GM19397 (cell line): Measurements from ENCODE around the gene LPIN1.
"Not testable (repeated sequence)": the region's sequence is repeated elsewhere in the genome, so short reads cannot be mapped to it uniquely, and the experiment has no call there.

Experiments used
- ATAC-seq: cut with Tn5 transposase; IDR thresholded peaks from one replicate; pipeline ENCODE4 v1.9.1; 2021; ENCODE audit warnings: mild to moderate bottlenecking, moderate library complexity; ENCODE audit not compliant: unreplicated experiment

LPIN1 gene

DNA sequence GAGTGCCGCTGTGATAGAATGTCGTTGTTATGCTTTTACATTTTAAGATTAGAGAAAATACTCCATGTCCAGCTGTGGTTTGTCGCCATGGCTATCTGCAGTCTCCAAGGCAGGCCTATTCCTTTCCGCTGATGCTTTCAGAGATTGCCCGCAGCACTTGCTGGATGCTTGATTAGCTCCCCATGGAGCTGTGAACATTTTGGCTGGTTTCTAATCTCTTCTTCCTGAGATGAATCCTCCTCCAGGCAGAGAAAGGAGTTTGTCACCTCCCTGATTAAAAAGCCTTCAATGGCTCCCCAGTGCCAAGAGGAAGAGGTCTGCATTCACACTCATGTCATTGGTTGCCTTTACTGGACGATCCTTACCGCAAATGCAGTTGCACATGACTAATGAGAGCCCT lies 32.6 kb upstream of the LPIN1 start:
- no peak for ATAC-seq

DNA sequence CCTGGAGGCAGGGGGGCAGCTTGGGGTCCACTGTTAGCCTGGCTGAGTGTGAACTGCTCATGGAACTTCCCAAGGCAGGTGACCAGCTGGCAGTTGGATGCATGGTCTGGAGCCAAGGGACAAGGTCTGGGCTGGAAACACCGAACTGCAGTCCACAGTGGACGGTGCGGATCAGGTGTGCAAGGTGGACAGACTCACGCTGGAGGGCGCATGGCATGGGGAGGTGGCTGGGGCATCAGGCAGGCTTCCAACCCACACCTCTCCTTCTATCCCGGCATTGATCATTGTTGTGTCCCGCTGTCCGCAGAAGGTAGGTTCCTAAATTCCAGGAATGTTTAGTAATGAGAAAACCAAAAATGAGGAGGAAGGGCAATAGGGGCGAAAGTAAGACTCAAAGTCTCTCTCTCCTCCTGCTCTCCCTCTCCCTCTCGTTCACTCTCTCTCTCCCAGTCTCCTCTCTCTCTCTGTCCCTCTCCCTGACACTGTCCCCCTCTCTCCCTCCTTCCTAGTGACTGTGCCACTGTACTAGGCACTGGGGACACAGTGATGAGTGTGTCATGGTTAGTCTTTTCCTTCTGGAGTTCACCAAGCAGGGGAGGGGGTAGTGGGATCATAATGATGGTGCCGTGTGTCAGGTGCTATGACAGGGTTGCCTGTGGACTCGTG lies 30.3 kb upstream of the LPIN1 start:
- ATAC-seq: no peak

DNA sequence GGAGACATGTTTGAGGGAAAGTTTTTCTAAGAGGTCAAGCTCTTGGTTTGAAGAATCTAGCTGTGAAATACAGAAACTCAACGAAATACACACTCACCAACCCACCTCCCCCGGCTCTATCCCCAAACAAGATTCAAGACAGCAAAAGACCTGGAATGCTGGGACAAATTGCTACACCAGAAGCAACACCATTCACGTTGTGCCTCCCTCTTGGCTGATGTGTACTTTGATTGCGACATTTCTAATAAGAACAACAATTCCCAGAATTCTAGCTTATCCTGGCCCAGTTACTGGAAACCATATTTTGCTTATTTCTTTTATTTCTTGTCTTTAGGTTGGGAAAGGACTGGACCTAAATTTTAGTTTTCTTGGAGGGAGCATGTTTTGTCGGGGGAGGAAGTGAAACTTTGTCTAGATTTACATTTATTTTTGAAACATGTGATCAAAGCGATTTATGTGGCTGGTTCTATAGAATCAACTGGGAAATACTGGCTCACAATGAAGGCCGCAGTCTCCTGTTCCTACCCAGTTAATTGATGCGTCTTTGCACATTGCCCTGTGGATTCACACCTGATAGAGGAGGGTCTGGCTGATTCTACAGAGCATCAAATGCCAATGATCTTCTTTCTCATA lies 29.6 kb upstream of the LPIN1 start:
- no peak for ATAC-seq

DNA sequence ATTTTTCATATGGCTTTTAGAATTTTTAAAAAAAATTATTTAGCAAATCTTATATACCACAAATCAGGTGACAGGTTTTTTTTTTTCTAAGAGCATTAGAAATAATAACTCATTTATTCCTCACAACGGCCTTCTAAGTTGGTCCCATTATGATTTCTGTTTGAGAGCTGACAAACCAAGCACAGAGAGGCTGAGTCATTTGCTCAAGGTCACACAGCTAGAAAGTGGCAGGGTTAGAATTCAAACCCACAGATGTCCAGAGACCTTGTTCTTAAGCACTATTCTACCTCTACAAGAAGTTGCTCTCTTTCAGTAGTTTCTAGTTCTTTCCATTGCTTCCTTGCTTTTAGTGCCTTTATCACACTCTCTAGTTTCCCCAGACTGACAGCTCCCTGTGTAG lies 28.8 kb upstream of the LPIN1 start:
- ATAC-seq: no peak

DNA sequence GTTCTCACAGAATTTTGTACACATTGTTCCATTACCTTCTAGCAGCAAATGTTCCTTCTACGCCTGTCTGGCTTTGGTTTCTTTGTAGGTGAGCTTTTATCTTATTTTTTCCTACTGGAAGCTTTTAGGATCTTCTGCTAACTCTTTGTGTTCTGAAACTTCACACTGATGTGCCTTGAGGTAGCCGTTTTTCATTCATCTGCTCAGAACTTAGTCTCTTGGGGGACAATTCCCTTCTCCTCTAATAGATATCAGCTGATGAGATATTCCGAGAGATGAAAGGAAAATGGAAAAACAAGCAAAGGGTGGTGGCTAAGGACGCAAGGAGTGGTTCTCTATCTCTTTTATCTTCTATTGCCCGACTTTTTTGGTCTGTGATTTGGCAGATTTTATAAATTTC lies 27.8 kb upstream of the LPIN1 start:
- no peak for ATAC-seq

DNA sequence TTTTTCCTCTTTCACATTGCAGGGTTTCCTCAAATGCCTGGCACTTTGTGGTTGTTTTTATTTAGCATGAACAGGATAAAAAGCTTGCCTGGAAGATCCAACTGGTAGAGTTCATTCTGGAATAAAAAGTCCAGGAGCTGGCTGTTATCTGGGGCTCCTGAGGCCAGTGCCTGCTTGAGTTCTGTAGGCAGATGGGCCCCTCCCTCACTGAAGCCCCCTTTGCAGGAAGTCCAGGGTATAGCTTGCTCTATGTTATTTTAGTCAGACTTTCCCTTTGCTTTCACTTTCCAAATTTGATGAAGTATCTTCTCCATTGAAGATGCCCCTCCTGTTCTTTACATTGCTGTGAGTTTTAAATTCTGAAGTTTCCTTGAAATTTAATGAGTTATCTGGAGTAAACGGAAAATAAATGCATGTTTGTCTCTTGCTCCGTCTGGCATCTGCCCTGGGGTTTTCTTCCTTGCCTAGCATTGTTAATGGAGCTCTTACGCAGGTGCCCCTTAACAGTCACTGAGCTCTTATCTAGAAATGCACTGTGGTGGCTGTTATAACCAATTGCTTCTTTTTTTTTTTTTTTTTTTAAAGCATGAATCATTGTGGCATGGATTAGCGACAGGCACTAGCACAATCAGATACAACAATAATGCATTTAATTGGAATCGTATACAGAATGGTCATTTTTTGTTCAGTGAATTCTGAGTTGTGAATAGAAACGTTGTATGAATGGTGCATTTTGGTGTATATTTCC lies 27.0 kb upstream of the LPIN1 start:
- no peak for ATAC-seq

DNA sequence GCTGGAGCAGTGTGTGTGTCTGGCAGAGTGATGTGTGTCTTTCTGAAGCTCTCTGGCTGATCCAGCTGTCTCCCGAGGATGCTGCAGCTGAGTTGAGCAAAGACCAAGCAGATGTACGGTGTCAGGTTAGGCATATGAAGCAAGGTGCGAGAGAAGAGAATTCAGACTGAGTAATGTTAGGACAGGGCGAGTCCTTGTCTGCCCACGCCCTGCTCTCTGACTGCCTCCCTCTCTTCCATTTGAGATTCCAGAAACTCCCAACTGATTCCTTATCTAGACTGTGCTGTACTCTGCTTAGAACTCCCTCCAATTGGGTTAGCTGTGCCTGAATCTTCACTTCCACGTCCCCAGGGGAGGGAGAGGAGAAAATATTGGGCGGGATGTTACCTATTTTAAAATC lies 25.7 kb upstream of the LPIN1 start:
- no peak for ATAC-seq

DNA sequence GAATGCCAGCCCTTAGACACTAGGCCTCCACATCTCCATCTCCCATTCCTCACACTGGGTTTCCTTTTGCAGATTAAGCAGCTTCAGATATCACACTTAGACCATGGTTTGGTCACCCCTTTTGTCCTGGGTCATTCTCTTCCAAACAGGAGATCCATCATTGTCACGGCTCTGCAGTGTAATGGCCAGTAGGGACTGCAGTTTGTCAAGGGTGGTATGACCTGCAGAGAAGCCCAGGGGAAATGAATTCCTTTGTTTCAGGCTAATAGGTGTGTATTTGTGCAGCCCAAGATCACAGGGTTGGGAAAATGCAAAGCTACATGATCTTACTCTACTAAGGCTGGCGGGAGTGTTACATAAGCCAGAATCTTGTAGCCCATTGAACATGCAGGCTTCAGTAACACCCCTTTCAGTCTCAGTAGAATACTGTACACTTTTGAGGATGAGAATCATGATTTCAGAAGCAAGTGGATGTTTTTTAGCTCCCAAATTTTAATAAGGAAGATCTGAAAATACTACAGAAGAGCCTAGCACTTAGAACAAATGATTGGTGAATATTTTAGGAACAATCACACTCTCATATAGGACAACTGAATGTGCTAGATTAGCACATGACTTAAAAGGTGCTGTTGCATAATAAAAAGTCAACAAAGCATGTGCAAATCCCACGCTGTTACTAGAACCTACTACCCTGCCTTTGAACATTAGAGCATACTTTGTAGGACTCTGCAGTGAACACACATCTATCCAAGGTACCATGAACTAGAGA lies 24.0 kb upstream of the LPIN1 start:
- no peak for ATAC-seq

DNA sequence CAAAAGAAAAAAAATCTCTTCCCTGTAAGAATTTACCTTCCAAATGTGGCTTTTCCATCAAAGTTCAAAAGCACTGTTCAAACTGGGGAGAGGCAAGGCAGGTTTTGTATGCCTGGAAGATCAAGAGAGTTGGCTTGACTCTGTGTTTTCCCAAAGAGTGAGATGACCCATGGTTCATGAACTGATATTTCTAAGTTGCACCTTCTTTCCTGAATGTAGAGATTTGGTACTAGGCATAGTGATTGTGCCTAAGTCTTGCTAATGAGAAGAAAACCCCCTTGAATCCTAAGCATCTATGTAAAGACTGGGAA lies 23.4 kb upstream of the LPIN1 start:
- no peak for ATAC-seq

DNA sequence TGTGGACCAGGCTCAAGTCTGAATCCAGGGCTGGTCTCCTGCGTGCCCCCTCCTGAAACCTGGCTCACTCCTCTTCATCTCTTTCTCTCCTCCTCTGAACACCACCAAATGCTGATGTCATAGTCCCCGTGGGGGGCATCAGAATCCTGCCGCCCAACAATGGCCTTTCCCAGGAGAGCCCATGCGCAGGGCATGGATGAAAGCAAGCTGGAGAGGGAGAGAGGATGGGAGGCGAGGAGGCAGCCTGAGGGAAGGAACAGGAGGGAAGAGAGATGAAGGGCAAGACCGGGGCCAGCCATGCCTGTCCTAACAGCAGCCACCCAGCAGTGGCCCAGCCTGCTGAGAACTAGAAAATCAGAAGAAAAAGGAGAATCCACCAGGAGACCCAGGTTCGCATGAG lies 22.3 kb upstream of the LPIN1 start:
- ATAC-seq: no peak

DNA sequence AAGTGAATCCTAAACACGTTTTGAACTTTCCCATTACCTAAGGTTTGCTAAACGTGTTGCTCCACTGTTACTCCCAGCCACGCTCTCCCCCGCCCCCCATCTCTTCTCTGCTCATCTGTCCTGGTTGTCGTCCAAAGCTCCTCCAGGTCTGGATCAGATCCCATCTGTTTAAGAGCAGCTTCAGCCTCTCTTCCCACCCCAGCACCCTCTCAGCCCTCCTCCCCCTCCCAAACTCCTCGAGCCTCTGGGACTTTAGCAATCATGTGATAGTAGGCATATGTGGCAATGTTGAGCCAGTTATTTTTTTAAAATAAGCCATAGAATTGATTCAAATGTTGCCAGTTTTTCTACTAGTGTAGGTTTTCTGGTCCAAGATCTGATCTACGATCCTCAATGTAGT lies 20.0 kb upstream of the LPIN1 start:
- ATAC-seq: no peak

DNA sequence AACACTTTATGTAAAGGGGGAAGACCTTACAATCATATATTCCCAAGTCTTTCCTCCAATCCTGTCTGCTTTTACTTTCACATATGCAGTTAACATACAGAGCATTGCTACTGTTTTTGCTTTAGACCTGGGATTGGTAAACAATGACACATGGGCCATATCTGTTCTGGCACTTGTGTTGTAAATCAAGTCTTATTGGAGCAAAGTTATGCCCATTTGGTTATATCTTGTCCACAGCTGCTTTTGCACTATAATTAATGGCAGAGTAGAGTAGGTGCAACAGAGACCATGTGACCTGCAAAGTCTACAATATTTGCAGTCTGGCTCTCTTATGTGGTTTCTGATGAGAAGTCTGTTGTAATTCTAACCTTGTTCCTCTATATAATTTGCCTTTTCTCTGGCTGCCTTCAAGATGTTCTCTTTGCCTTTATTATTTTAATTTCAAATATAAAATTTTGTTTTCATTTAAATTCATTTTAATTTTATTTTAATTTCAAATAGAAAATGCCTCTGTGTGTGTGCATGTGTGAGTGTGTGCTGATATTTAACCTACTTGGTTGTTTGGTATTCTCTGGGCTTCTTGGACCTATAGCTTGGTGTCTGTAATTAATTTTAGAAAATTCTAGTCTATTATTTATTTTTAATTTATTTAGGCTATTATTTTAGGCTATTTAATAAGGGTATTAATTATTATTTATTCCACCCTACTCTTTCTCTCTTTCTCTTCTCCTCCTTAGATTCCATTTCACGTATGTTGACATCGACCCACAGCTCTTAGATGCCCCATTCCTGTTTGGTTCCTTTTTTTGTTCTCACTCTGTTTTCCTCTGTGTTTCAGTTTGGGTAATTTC lies 16.8 kb upstream of the LPIN1 start:
- no peak for ATAC-seq

DNA sequence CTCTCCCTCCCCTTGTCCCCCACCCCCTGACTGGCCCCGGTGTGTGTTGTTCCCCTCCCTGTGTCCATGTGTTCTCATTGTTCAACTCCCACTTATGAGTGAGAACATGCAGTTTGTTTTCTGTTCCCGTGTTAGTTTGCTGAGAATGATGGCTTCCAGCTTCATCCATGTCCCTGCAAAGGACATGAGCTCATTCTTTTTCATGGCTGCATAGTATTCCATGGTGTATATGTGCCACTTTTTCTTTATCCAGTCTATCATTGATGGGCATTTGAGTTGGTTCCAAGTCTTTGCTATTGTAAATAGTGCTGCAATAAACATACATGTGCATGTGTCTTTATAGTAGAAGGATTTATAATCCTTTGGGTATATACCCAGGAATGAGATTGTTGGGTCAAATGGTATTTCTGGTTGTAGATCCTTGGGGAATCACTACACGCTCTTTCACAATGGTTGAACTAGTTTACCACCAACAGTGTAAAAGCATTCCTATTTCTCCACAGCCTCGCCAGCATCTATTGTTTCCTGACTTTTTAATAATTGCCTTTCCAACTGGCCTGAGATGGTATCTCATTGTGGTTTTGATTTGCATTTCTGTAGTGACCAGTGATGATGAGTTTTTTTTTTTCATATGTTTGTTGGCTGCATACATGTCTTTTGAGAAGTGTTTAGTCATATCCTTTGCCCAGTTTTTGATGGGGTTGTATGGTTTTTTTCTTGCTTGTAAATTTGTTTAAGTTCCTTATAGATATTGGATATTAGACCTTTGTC lies 15.0 kb upstream of the LPIN1 start:
- not testable (repeated sequence) for ATAC-seq

DNA sequence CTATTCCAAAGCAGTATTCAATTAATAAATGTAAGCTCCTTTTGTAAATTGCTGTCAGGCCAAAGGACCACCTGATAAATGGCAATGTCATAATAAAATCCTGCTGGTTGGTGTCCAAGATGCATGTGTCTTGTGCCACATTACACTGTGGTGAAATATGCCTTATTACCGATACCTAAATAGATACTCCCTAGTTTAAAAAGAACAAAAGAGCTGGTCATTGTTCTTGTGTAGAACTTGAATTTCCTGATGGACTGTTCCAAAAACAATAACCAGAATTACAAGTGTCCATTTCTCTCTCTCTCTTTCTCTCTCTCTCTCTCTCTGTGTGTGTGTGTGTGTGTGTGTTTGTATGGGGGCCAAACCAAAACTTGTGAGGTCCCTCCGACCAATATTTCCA lies 13.8 kb upstream of the LPIN1 start:
- ATAC-seq: no peak

DNA sequence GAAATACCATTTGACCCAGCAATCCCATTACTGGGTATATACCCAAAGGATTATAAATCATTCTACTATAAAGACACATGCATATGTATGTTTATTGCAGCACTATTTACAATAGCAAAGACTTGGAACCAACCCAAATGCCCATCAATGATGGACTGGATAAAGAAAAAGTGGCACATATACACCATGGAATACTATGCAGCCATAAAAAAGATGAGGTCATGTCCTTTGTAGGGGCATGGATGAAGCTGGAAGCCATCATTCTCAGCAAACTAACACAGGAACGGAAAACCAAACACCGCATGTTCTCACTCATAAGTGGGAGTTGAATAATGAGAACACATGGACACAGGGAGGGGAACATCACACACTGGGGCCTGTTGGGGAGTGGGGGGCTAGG lies 8.6 kb upstream of the LPIN1 start:
- not testable (repeated sequence) for ATAC-seq

DNA sequence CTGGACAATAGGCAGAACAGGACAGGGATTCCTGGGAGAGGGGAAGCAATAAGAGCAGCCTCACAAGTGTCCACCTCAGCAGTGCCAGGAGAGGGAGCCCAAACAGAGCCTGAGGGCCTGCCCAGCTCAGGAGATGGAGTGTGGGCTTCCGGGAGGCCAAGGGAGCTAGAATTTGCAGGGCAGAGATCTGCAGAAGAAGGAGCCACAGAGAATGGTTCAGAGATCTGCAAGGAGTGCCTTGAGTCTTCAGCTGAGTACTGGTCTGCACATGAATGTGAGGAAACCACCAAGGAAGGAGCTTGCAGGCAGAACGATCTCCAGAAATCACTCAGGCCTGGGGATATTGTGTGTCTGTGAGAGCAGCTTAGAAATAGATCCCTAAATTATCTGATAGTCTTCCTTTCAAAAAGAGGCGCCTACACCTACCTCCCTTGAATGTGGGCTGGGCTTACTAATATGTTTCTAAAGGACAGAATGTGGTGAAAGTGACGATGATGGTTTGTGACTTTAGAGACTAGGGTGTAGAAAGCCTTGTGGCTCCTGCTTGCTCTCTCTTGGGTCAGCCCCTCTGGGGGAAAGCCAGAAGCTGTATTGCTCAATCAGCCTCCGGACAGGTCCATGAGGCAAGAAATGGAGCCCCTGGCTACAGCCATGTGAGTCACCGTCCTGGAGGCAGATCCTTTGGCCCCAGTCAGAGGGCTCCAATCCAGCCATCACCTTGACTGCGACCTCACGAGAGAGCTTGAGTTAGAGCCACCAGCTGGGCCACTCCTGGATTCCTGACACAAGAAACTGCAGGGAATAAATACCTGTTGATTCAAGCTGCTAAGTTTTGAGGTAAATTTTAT lies 7.6 kb upstream of the LPIN1 start:
- ATAC-seq: peak; percentile 53

DNA sequence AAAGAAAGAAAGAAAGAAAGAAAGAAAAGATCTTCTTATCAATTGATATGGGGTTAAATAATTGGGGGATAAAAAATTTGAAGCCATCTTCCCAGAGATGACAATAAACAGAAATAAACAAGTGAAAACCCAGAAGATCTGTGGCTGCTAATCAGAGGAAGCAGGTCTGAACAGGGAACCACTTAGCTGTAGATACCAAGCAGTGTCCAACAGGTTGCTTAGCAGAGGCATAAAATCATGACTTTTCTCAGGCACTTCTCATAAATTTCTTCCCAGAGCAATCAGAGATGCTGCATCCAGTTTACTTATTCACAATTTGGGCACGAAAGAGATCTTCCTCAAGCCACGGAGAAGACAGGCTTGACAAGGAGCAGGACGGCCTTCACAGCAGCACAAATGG lies 5.7 kb upstream of the LPIN1 start:
- ATAC-seq: no peak

DNA sequence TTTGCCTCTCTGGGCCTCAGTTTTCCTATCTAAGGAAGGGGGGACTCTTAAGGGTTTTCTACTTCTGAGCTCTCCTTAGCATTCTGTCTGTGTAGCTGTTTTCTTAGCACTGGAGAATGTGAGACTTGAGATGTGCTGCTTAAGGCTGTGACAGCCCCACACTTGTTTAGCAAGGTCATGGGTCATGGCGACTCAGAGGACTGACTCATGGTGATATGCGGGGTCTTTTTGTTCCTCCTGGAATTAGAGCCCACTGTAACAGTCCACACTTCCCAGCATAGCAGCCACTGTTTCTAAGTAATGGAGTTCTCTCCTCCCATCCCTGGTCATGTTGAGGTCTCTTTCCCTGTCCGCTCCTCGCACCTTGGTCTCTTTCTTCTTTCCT lies 4.1 kb upstream of the LPIN1 start:
- ATAC-seq: no peak

DNA sequence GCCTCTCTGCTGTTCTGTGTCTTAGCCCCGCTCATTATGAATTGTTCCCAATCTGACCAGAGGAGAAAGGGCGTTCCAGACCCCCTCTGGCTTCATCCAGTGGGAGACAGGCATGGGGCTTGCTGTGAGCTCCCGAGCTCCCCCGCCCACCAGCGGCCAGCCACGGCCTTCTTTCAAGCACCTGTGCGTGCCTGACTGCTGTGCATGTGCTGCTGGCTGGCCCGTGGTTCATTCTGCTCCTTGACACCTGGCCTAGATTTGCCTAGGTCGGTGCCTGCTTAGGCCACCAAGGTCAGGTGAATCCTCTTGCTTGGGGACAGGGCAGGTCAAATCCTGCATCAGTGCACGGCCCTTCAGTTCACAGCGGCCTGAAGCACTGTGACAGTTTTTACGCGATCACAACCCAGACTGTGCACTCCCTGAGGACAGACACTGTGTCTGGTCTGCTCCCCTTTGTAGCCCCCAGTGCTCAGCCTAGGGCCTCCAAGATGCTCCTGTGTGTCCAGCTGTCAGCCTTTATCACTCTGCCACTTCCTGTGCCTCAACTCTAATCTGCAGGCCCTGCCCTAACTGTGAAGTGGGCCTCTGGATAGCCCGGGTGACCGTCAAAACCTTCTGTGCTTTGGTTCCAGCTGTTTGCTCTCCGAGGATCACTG lies 3.6 kb upstream of the LPIN1 start:
- no peak for ATAC-seq
